ENCODE results near the gene TMEM183A. TPM values are rescaled to one million over a fixed set of nuclear protein-coding genes. Genes with fewer than 3 reads are reported as not detected.

Gene TMEM183A
- total RNA-seq, 2 experiments from 2014 or later, result 75.7 to 78.7 TPM

DNA sequence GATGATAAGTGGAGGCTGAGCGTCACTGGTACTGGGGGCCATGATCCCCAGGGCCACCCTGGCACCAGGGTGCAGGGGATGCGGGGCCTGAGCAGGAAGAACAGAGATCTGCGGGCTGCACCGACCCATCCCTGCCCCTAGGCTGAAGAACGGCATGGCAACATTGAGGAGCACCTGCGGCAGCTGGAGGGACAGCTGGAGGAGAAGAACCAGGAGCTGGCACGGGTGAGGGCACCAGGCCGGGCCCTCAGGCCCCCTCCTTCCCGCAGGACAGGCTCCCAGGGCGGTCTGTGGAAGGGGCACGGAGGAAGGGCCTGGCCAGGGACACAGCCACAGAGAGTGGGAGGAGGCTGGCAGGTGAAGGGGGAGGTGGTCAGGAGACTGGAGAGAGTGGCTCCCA, 40.9 kb downstream of the TMEM183A start:
- H3K4me1 Mint-ChIP-seq, result peaks cover 4% of the 10 kb centered on the region
- no peak for DNase-seq
- no peaks in the 10 kb centered on the region for H3K9me3 Mint-ChIP-seq (ENCODE audit: low read depth)
- ATAC-seq, result no peak
- H3K27me3 Mint-ChIP-seq, result peaks cover 8% of the 10 kb centered on the region
- no peak overlapping the region for H3K4me3 Mint-ChIP-seq
- no peaks in the 10 kb centered on the region for H3K36me3 Mint-ChIP-seq
- CTCF ChIA-PET, result no interaction called here
- no peak overlapping the region for H3K27ac Mint-ChIP-seq

DNA sequence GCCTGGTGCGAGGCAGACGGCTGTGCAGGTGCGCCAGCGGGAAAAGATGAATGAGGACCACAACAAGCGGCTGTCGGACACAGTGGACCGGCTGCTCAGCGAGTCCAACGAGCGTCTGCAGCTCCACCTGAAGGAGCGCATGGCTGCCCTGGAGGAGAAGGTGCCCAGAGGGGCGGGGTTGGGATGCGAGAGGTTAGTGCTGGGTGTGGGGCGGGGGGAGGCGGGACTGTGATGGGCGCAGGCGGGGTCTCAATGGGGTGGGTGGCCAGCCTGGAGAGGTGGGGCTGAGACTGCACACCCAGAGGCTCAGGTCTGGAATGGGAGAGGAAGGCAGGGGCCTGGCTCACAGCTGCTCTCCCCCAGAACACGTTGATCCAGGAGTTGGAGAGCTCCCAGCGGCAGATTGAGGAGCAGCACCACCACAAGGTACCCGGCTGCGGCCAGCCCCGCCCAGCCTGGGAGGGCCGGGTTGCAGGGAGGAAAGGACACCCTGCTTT, 41.4 kb downstream of the TMEM183A start:
- CTCF ChIA-PET, result no interaction called here
- Mint-ChIP-seq H3K36me3 (no peaks in the 10 kb centered on the region), H3K4me1 (peaks cover 4% of the 10 kb centered on the region), H3K27me3 (peaks cover 8% of the 10 kb centered on the region), H3K27ac (no peak overlapping the region), H3K4me3 (no peak overlapping the region), H3K9me3 (ENCODE audit: low read depth) (no peaks in the 10 kb centered on the region)
- ATAC-seq, result no peak
- no peak for DNase-seq

- DNase-seq (no peak), ATAC-seq (no peak)
- no peaks in the 10 kb centered on the region for H3K9me3 Mint-ChIP-seq (ENCODE audit: low read depth)
- no peaks in the 10 kb centered on the region for H3K36me3 Mint-ChIP-seq
- H3K27ac Mint-ChIP-seq, result no peak overlapping the region
- H3K27me3 Mint-ChIP-seq, result peaks cover 8% of the 10 kb centered on the region
- no peak overlapping the region for H3K4me3 Mint-ChIP-seq
- CTCF ChIA-PET, result no interaction called here
- peaks cover 4% of the 10 kb centered on the region for H3K4me1 Mint-ChIP-seq
Measured at GRCh38 chr1:203049077-203049476, 41.9 kb downstream of the TMEM183A start.

- no peaks in the 10 kb centered on the region for H3K36me3 Mint-ChIP-seq
- CTCF ChIA-PET, result interaction anchor here (0.9 kb wide), 1 partner anchor 122 kb away, joined by 4 read pairs; no protein-coding TSS in a partner anchor
- no peak overlapping the region for H3K4me3 Mint-ChIP-seq
- DNase-seq (no peak), ATAC-seq (no peak)
- peaks cover 4% of the 10 kb centered on the region for H3K4me1 Mint-ChIP-seq
- no peak overlapping the region for H3K27ac Mint-ChIP-seq
- no peaks in the 10 kb centered on the region for H3K9me3 Mint-ChIP-seq (ENCODE audit: low read depth)
- H3K27me3 Mint-ChIP-seq, result peaks cover 8% of the 10 kb centered on the region
Measured at GRCh38 chr1:203049576-203050180, 42.5 kb downstream of the TMEM183A start.

DNA sequence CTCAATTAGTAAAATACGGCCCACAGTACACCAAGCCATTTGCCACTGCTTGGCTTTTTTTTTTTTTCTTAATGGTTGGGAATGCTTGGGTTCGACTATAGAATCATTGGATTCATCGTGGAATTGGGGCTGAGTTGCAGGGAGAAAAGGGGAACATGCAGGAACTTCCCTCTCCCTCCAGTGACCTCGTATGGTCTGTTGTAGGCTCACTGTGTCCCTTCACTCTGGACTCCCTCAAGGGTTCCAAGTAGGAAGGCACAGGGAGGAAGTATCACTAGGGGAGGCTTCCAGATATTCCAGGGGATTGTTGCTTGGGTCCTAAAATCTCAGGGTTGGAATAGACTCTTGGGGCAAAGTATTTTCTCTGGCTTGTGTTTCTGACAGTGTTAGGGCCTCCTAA, 43.7 kb downstream of the TMEM183A start:
- no peak overlapping the region for H3K4me3 Mint-ChIP-seq
- no peak overlapping the region for H3K27ac Mint-ChIP-seq
- no peaks in the 10 kb centered on the region for H3K9me3 Mint-ChIP-seq (ENCODE audit: low read depth)
- DNase-seq (no peak), ATAC-seq (no peak)
- CTCF ChIA-PET, result interaction anchor here (0.6 to 4.6 kb wide), 2 partner anchors 11 to 1756 kb away, joined by 3 to 22 read pairs; no protein-coding TSS in a partner anchor
- peaks cover 4% of the 10 kb centered on the region for H3K4me1 Mint-ChIP-seq
- H3K27me3 Mint-ChIP-seq, result peaks cover 8% of the 10 kb centered on the region
- no peaks in the 10 kb centered on the region for H3K36me3 Mint-ChIP-seq

DNA sequence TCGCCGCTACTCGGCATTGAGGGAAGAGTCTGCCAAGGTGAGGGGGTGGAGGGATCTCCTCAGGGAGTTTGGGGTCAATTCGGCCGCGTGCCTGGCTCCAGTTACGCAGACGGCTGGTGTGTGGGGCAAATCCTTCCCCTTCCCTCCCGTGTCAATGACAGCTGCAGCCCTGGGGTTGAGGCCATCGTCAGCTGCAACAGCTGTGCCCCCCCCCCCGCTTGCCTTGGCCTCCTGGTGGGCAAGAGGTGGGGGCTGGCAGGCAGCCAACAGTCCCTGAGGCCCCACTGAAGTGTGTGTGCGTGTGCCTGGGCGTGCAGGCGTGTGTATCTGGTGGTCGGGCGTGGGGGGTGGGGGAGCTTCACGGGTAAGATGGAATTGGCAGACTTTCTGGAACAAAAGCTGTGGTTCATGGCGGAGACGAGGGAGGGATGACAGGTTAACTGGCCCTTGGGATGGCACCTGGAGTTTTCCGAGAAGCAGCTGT, 44.7 kb downstream of the TMEM183A start:
- H3K9me3 Mint-ChIP-seq (ENCODE audit: low read depth), result no peaks in the 10 kb centered on the region
- no peak overlapping the region for H3K27ac Mint-ChIP-seq
- DNase-seq (no peak), ATAC-seq (no peak)
- peaks cover 3% of the 10 kb centered on the region for H3K4me1 Mint-ChIP-seq
- CTCF ChIA-PET, result interaction anchor here (4.6 kb wide), 1 partner anchor 12 kb away, joined by 22 read pairs; no protein-coding TSS in a partner anchor
- H3K36me3 Mint-ChIP-seq, result no peaks in the 10 kb centered on the region
- H3K4me3 Mint-ChIP-seq, result no peak overlapping the region
- H3K27me3 Mint-ChIP-seq, result peaks cover 8% of the 10 kb centered on the region

DNA sequence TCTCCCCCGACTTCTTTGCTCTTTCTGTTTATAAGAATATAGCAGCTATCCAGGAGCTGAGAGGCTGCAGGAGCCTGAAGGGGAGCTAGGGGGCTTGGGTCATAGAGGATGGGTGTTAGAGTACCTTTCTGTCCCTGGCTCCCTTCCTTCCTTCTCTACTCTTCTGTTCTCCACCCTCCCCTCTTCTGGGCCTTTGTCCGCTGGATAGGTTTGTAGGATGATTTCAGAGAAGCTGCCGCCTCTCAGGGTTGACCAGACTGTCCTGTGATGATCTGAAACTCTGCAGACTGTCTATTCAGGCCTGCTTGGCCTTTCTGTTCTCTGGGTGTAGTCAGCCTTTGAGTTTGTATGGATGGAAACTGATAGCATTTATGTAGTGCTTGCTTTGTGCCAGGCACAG, 45.4 kb downstream of the TMEM183A start:
- Mint-ChIP-seq H3K4me1 (no peaks in the 10 kb centered on the region), H3K4me3 (no peak overlapping the region), H3K36me3 (no peaks in the 10 kb centered on the region), H3K27ac (no peak overlapping the region), H3K9me3 (ENCODE audit: low read depth) (no peaks in the 10 kb centered on the region), H3K27me3 (peaks cover 8% of the 10 kb centered on the region)
- CTCF ChIA-PET, result interaction anchor here (0.8 to 4.6 kb wide), 2 partner anchors 13 to 164 kb away, joined by 3 to 22 read pairs; no protein-coding TSS in a partner anchor
- no peak for ATAC-seq
- no peak for DNase-seq

DNA sequence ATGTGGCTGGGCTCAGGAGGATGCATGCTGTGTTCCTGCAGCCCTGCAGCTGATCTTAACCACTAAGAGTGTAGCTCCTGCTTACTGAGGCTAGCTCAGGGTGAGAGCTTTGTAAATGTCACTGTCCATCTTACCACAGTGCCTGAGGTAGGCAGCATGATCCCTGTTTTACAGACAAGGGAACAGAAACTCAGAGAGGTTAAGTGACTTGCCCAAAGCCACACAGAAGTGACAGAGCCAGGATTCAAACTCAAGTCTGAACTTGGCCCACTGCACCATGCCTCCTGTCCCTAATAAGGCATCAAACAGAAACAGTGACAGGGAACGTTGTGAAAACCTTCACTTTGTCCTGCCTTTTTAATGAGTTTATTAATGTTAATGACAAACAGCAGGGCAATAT, 47.0 kb downstream of the TMEM183A start:
- H3K9me3 Mint-ChIP-seq (ENCODE audit: low read depth), result no peaks in the 10 kb centered on the region
- ATAC-seq (no peak), DNase-seq (no peak)
- CTCF ChIA-PET, result interaction anchor here (4.6 kb wide), 1 partner anchor 14 kb away, joined by 22 read pairs; no protein-coding TSS in a partner anchor
- H3K27me3 Mint-ChIP-seq, result peaks cover 12% of the 10 kb centered on the region
- no peaks in the 10 kb centered on the region for H3K36me3 Mint-ChIP-seq
- H3K4me3 Mint-ChIP-seq, result no peak overlapping the region
- H3K27ac Mint-ChIP-seq, result no peak overlapping the region
- no peaks in the 10 kb centered on the region for H3K4me1 Mint-ChIP-seq

DNA sequence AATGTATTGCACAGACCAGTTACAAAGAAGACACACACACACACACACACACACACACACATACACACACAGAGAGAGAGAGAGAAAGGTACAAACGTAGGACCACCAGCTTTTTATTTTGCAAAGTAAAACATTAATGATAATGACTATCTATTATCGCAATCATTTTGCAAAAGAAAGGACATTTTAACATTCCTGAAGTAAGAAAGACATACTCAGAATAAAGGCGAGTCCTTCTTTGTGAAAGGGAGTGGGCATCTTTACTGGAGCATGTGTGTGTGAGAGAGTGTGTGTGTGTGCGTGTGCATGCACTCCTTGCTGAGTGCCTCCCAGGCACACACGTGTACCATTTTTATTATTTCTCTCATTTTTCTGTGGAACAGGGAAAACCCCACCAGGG, 47.5 kb downstream of the TMEM183A start:
- no peak overlapping the region for H3K27ac Mint-ChIP-seq
- H3K27me3 Mint-ChIP-seq, result peaks cover 12% of the 10 kb centered on the region
- no peak for DNase-seq
- H3K4me1 Mint-ChIP-seq, result no peaks in the 10 kb centered on the region
- CTCF ChIA-PET, result interaction anchor here (4.6 kb wide), 1 partner anchor 15 kb away, joined by 22 read pairs; no protein-coding TSS in a partner anchor
- no peaks in the 10 kb centered on the region for H3K9me3 Mint-ChIP-seq (ENCODE audit: low read depth)
- H3K4me3 Mint-ChIP-seq, result no peak overlapping the region
- no peak for ATAC-seq
- no peaks in the 10 kb centered on the region for H3K36me3 Mint-ChIP-seq

DNA sequence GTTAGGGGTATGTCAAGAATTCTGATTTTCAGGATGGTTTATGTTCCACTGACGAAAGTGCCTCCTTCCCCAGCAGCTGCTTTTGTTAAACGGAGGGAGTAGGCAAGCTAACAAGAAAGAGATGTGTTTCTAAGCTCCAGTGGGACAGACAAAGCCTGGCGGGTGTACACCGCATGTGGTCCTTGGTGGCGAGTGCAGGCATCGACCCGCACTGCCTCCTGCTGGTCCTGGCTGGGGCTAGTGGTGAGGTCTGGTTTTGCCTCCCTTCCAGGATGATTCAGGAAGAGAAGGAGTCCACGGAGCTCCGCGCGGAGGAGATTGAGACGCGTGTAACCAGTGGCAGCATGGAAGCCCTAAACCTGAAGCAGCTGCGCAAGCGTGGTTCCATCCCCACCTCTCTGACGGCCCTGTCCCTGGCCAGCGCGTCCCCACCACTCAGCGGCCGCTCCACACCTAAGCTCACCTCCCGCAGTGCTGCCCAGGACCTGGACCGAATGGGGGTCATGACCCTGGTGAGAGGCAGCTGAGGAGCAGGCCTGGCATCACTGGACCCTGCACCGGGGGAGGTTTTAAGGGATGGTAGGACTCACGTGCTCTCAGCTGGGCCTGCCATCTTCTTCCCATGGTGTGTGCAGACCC, 48.1 kb downstream of the TMEM183A start:
- no peaks in the 10 kb centered on the region for H3K36me3 Mint-ChIP-seq
- no peaks in the 10 kb centered on the region for H3K4me1 Mint-ChIP-seq
- H3K27me3 Mint-ChIP-seq, result peaks cover 12% of the 10 kb centered on the region
- CTCF ChIA-PET, result interaction anchor here (1.7 to 4.6 kb wide), 2 partner anchors 15 kb away, joined by 4 to 22 read pairs; no protein-coding TSS in a partner anchor
- no peak overlapping the region for H3K27ac Mint-ChIP-seq
- H3K4me3 Mint-ChIP-seq, result no peak overlapping the region
- DNase-seq (no peak), ATAC-seq (no peak)
- H3K9me3 Mint-ChIP-seq (ENCODE audit: low read depth), result no peaks in the 10 kb centered on the region

GRCh38 chr1:203056012-203056411, 48.8 kb downstream of the TMEM183A start:
- Mint-ChIP-seq H3K27me3 (peaks cover 12% of the 10 kb centered on the region), H3K4me1 (no peaks in the 10 kb centered on the region), H3K36me3 (no peaks in the 10 kb centered on the region), H3K4me3 (no peak overlapping the region), H3K9me3 (ENCODE audit: low read depth) (no peaks in the 10 kb centered on the region), H3K27ac (no peak overlapping the region)
- ATAC-seq (no peak), DNase-seq (no peak)
- CTCF ChIA-PET, result interaction anchor here (1.7 kb wide), 1 partner anchor 16 kb away, joined by 4 read pairs; no protein-coding TSS in a partner anchor

- H3K4me3 Mint-ChIP-seq, result no peak overlapping the region
- DNase-seq (no peak), ATAC-seq (no peak)
- peaks cover 9% of the 10 kb centered on the region for H3K27me3 Mint-ChIP-seq
- no peaks in the 10 kb centered on the region for H3K4me1 Mint-ChIP-seq
- no peaks in the 10 kb centered on the region for H3K9me3 Mint-ChIP-seq (ENCODE audit: low read depth)
- CTCF ChIA-PET, result interaction anchor here (1.7 kb wide), 1 partner anchor 17 kb away, joined by 4 read pairs; no protein-coding TSS in a partner anchor
- H3K27ac Mint-ChIP-seq, result no peak overlapping the region
- H3K36me3 Mint-ChIP-seq, result no peaks in the 10 kb centered on the region
Measured at GRCh38 chr1:203056516-203056915, 49.3 kb downstream of the TMEM183A start.

- CTCF ChIA-PET, result interaction anchor here (0.8 to 2.5 kb wide), 2 partner anchors 19 to 209 kb away, joined by 3 to 9 read pairs; no protein-coding TSS in a partner anchor
- Mint-ChIP-seq H3K4me3 (no peak overlapping the region), H3K36me3 (no peaks in the 10 kb centered on the region), H3K9me3 (ENCODE audit: low read depth) (no peaks in the 10 kb centered on the region), H3K27ac (no peak overlapping the region), H3K27me3 (peaks cover 4% of the 10 kb centered on the region), H3K4me1 (no peaks in the 10 kb centered on the region)
- DNase-seq, result no peak
- ATAC-seq, result no peak
Measured at GRCh38 chr1:203057911-203058675, 50.9 kb downstream of the TMEM183A start.

Data from activated CD8-positive, alpha-beta memory T cell treated with anti-CD3 and anti-CD28 coated beads, Interleukin-2, amount 10 ng/mL, durations not matched to agents 7 days and 5 days (primary cell).